Cardiac fibroblast (primary cell): ENCODE data around the gene RASGRF1.

Experiments used
- DNase-seq, 2 donors: peaks; one replicate each; pipeline versions ENCODE4 v3.0.0 to v3.0.0-alpha.2; 2010; ENCODE audit warnings: low read depth in 2 of 2
- H3K4me3 ChIP-seq, 2 donors: replicated peaks in 1 of 2; 1 replicate in 1 of 2; 2 replicates in 1 of 2; pipeline ENCODE4 v1.5.1; 2011; ENCODE audit warnings: low read depth in 2 of 2, low read length in 2 of 2, mild to moderate bottlenecking in 2 of 2, moderate library complexity in 1 of 2
- TF ChIP-seq, protein P1 (sequence below): IDR thresholded peaks from one replicate; pipeline ENCODE4 v1.5.1; 2011; ENCODE audit warnings: low read depth, mild to moderate bottlenecking, low read length, inconsistent platforms

RASGRF1 gene

GRCh38 chr15:78974272-78974918, 116.2 kb downstream of the RASGRF1 start:
- no peak overlapping the region for H3K4me3 ChIP-seq
- TF ChIP-seq, protein P1, sequence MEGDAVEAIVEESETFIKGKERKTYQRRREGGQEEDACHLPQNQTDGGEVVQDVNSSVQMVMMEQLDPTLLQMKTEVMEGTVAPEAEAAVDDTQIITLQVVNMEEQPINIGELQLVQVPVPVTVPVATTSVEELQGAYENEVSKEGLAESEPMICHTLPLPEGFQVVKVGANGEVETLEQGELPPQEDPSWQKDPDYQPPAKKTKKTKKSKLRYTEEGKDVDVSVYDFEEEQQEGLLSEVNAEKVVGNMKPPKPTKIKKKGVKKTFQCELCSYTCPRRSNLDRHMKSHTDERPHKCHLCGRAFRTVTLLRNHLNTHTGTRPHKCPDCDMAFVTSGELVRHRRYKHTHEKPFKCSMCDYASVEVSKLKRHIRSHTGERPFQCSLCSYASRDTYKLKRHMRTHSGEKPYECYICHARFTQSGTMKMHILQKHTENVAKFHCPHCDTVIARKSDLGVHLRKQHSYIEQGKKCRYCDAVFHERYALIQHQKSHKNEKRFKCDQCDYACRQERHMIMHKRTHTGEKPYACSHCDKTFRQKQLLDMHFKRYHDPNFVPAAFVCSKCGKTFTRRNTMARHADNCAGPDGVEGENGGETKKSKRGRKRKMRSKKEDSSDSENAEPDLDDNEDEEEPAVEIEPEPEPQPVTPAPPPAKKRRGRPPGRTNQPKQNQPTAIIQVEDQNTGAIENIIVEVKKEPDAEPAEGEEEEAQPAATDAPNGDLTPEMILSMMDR = no peak
- DNase-seq = no peak

DNA sequence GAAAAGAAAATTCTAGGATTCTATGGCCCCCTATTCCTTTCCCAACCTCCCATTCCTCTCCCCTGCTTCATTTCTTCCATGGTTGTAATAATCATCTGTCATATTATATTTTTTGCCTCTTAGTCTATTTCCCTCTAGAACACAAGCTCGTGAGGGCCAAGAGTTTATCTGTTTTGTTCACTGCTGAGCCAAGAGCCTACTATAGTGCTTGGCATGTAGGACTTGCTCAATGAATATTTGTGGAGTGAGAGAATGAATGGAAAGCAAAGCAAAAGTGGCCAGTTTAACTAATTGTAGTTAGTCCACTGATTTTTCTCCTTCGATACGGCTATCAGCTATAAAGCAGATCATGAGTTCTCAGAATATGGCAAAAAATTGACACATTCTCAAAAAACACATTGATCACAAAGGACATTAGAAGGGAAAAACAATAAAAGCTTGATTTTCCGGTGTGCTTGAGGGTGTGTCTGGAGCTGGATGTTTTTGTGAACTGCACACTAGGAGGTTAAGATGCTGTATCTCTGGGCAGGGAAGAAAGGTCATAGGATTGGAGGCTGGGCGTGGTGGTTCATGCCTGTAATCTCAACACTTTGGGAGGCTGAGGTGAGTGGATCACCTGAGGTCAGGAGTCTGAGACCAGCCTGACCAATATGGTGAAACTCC, 120.8 kb downstream of the RASGRF1 start:
- H3K4me3 ChIP-seq = no peak overlapping the region
- TF ChIP-seq, protein P1 = no peak
- DNase-seq = peak in 1 of 2 donors; percentile 37

DNA sequence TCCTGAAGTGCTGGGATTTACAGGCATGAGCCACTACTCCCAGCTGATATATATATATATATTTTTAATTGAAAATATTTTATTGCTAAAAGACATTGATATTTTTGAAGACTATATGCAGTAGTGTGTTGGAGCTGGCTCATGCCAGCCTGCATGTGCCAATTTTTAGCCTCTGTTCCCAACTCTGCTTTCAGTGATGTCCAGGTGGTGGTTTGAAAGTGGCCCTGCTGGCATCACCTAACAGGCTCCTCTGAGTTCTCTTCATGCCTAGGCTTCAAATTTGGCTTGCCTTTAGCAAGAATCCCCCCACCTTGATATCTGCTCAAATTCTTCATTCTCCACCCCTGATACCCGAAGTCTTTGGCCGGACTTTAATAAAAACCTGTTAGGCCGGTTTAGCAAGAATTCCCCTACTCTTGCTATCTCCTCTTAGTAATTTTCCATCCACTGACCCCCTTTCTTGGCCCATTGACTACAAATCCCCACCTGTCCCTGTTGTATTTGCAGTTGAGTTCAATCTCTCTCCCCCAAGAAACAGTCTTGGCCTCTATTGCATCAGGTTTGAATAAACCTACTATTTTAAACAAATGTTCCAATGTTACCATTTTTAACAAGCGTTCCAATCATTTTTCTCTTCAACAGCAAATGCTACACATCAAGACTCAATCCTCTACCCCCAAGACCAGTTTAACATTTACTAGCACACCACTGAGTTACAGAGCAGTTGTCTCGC, 121.9 kb downstream of the RASGRF1 start:
- DNase-seq = no peak
- no peak overlapping the region for H3K4me3 ChIP-seq
- TF ChIP-seq, protein P1 = no peak

DNA sequence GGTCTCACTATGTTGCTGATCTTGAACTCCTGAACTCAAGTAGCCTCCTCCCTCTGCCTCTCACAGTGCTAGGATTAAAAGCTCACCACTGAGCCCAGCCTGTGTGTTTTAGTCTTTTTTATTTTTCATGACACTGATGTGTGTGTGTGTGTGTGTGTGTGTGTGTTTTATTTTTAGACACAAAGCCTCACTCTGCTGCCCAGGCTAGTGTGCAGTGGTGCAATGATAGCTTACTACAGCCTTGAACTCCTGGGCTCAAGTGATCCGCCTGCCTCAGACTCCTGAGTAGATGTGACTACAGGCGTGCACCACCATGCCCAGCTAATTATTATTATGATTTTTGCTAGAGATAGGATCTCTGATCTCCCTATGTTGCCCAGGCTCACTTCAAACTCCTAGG, 122.5 kb downstream of the RASGRF1 start:
- no peak overlapping the region for H3K4me3 ChIP-seq
- no peak for DNase-seq
- TF ChIP-seq, protein P1 = no peak

DNA sequence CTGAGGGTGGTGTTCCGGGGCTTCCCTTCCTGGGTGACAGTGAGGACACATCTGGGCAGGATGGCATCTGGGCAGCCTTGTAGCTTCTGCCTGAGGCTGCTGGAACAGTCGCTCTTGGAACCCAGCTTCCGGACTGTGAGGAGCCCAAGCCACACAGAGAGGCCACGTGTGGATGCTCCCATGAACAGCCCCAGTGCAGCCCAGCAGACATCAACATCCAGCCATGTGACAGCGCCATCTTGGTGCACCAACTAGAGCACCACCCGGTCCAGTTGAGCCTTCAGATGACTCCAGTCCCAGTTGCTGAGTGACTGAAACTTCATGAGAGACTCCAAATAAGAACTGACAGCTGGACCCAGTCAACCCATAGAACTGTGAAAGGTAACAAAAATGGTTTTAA, 130.3 kb downstream of the RASGRF1 start:
- H3K4me3 ChIP-seq = no peak overlapping the region
- no peak for DNase-seq
- TF ChIP-seq, protein P1 = no peak

DNA sequence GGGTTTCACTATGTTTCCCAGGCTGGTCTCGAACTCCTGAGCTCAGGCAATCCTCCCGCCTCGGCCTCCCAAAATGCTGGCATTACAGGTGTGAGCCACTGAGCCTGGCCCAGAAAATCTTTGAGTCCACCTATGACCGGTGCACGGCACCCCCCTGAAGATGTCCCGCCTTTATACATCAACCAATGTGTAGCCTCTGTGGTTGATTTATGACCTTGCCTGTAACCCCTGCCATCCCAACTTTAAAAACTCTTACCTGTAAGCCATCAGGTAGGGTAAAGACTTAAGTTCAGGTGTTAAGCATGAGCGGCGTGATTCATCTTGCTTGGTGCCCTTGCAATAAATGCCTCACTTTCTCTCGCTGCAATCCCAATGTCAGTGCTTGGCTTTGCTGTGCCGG, 131.2 kb downstream of the RASGRF1 start:
- H3K4me3 ChIP-seq = no peak overlapping the region
- TF ChIP-seq, protein P1 = no peak
- DNase-seq = no peak
